Fibroblast of lung (primary cell): ENCODE results near the gene MCM3AP.

Experiments
- EZH2 ChIP-seq: IDR thresholded peaks from 2 replicates; pipeline ENCODE4 v1.5.1; 2012; ENCODE audit warnings: low read length, control low read depth, mild to moderate bottlenecking; ENCODE audit errors: missing control alignments
- TF ChIP-seq, protein P1 (sequence below), 2 donors: IDR thresholded peaks in 1 of 2; conservative IDR thresholded peaks in 1 of 2; 1 replicate in 1 of 2; 2 replicates in 1 of 2; pipeline ENCODE4 v1.5.1; 2011 to 2012; ENCODE audit warnings: low read length in 2 of 2, control low read depth in 1 of 2, inconsistent platforms in 1 of 2, low read depth in 1 of 2, mild to moderate bottlenecking in 1 of 2

DNA sequence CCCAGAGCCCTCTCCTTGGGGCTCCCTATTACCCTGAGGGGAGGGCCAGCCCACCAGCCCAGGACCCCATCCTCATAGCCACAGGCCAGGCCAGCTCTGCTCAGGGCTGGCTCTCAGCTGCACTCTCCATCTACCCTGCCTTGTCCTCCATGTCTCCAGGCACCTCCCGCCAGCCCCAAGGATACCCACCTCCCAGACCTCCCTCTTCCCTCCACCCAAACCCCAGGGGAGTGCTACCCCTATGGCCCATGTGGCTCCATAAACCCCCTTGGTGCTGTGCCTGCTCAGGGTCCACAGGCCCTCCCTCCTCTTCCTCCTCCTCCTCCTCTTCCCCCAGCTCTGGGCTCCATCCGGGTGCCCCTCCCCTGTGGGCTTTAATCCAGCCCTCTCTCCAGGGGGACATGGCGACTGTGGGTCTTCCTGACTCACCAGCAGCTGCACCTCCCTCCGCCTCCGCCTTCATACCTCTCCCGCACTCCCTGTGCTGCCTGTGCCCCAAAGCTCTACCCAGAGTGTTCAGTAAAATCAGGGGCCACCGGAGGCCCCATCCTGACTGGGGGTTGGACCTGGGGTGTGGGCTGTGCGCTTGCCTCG is 9.9 kb upstream of the MCM3AP start:
- TF ChIP-seq EZH2: no peak
- TF ChIP-seq, protein P1, sequence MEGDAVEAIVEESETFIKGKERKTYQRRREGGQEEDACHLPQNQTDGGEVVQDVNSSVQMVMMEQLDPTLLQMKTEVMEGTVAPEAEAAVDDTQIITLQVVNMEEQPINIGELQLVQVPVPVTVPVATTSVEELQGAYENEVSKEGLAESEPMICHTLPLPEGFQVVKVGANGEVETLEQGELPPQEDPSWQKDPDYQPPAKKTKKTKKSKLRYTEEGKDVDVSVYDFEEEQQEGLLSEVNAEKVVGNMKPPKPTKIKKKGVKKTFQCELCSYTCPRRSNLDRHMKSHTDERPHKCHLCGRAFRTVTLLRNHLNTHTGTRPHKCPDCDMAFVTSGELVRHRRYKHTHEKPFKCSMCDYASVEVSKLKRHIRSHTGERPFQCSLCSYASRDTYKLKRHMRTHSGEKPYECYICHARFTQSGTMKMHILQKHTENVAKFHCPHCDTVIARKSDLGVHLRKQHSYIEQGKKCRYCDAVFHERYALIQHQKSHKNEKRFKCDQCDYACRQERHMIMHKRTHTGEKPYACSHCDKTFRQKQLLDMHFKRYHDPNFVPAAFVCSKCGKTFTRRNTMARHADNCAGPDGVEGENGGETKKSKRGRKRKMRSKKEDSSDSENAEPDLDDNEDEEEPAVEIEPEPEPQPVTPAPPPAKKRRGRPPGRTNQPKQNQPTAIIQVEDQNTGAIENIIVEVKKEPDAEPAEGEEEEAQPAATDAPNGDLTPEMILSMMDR (conservative IDR thresholded peaks at IDR 0.05 in 1 of 2, IDR thresholded peaks at IDR 0.05 in 1 of 2; ENCODE audit: low read depth in 1 of 2, low read length in 2 of 2): no peak
